Spleen (tissue), 11 donors: ENCODE data around the gene KCNQ1. TPM values are rescaled to one million over a fixed set of nuclear protein-coding genes. Genes with fewer than 3 reads are reported as not detected.

ENCODE experiments used
- DNase-seq: peaks from one replicate; pipeline ENCODE4 v3.0.0-alpha.2; 2020
- H3K27ac ChIP-seq, 8 donors: fragments of 200-600 bp; sonication (generic) in 7 of 8; 1 replicate in 4 of 8; 2 replicates in 4 of 8; pipeline versions ENCODE4 v1.5.0 to v1.8.0; 2016 to 2021; ENCODE audit warnings: inconsistent platforms in 4 of 8, mild to moderate bottlenecking in 4 of 8, moderate library complexity in 1 of 8
- H3K27me3 ChIP-seq, 7 donors: fragments of 200-600 bp; sonication (generic) in 6 of 7; replicated peaks in 1 of 7; 1 replicate in 4 of 7; 2 replicates in 3 of 7; pipeline versions ENCODE4 v1.5.0 to v1.8.0; 2016 to 2021; ENCODE audit warnings: inconsistent platforms in 3 of 7, mild to moderate bottlenecking in 1 of 7
- H3K36me3 ChIP-seq, 6 donors: fragments of 200-600 bp; sonication (generic) in 5 of 6; 1 replicate in 4 of 6; 2 replicates in 2 of 6; pipeline versions ENCODE4 v1.5.0 to v1.8.0; 2016 to 2021; ENCODE audit warnings: inconsistent platforms in 2 of 6
- H3K4me1 ChIP-seq, 6 donors: fragments of 200-600 bp; sonication (generic) in 5 of 6; 1 replicate in 3 of 6; 2 replicates in 3 of 6; pipeline versions ENCODE4 v1.5.0 to v1.8.0; 2016 to 2021; ENCODE audit warnings: inconsistent platforms in 3 of 6
- H3K4me3 ChIP-seq, 8 donors: fragments of 200-600 bp; sonication (generic) in 7 of 8; 1 replicate in 4 of 8; 2 replicates in 4 of 8; pipeline versions ENCODE4 v1.5.0 to v1.8.0; 2016 to 2021; ENCODE audit warnings: inconsistent platforms in 4 of 8, mild to moderate bottlenecking in 4 of 8, moderate library complexity in 2 of 8
- H3K9me3 ChIP-seq, 8 donors: fragments of 200-600 bp; sonication (generic) in 7 of 8; 1 replicate in 4 of 8; 2 replicates in 4 of 8; pipeline versions ENCODE4 v1.5.0 to v1.8.0; 2016 to 2021; ENCODE audit warnings: inconsistent platforms in 4 of 8
- CTCF ChIP-seq, 11 experiments: fragments of 200-600 bp in 7 of 11; fragments of 450-650 bp in 4 of 11; sonication (generic) in 4 of 11; IDR thresholded peaks in 8 of 11; conservative IDR thresholded peaks in 3 of 11; 1 replicate in 7 of 11; 2 replicates in 4 of 11; pipeline versions ENCODE4 v1.4.0 to v1.8.0; 2016 to 2021; ENCODE audit warnings: antibody characterized with exemption in 11 of 11, inconsistent platforms in 4 of 11, mild to moderate bottlenecking in 1 of 11
- POLR2A ChIP-seq, 3 donors: fragments of 450-650 bp; IDR thresholded peaks; one replicate each; pipeline ENCODE4 v1.5.1; 2017; ENCODE audit warnings: antibody characterized with exemption in 3 of 3, mild to moderate bottlenecking in 1 of 3
- POLR2AphosphoS5 ChIP-seq, 3 donors: sonication (generic); formaldehyde crosslinking; IDR thresholded peaks; one replicate each; pipeline ENCODE4 v1.5.1; 2017; ENCODE audit warnings: antibody characterized with exemption in 3 of 3
- WGBS, 5 donors: extraction: QIAGEN DNeasy Blood & Tissue Kit in 3 of 5; methylation state at CpG; one replicate each; pipeline versions ENCODE4 v1.1.5 to v1.1.7; 2013 to 2018; 5-methylcytosine and 5-hydroxymethylcytosine counted together
- intact Hi-C: fragments of 100-400 bp; cut with DNase I; formaldehyde crosslinking; loops from one replicate; pipeline ENCODE4 v1.15.0; 2023; ENCODE audit warnings: low total_unique reads
- polyA plus RNA-seq, 3 donors: library from polyadenylated mRNA; stranded (reverse); fragments of 200-250 nt; gene quantifications; one replicate each; pipeline ENCODE4 v1.2.1, GENCODE V29; 2013
- total RNA-seq, 7 donors: library from RNA; depleted of rRNA in 3 of 7; stranded (reverse); fragments of >200 nt in 3 of 7; fragmentation: NEBNext Ultra II Directional in 4 of 7; extraction: Animal tissue kit (Norgen Biotek cat#: 25700) in 4 of 7; gene quantifications; one replicate each; pipeline versions ENCODE4 v1.1.0 to v1.2.1, GENCODE V29; 2016 to 2021
- donor health status: healthy with polysubstance abuse.
- donor health status: DM: no; HTN: no; CAD: no; lungs with moderate emphysema.
- donor health status: DM: no; HTN: no; CAD: no.
- donor health status: Bipolar disorder and iron deficiency.
- donor health status: healthy.
- donor health status: DM: no; HTN: no; CAD: no.
- donor health status: DM: yes; HTN: yes; CAD: no.

Gene KCNQ1
- total and polyA plus RNA-seq, 10 donors, result 3.3 to 21.6 (median 13.5) TPM

- Histone ChIP-seq H3K4me1 (no peaks in the 10 kb centered on the region), H3K9me3 (peaks cover 0 to 61% (median 28%) of the 10 kb centered on the region in 8 donors), H3K4me3 (no peak overlapping the region), H3K27me3 (no peaks in the 10 kb centered on the region), H3K36me3 (peaks cover 0 to 25% (median 0%) of the 10 kb centered on the region in 6 donors), H3K27ac (no peak overlapping the region)
- no peak for TF ChIP-seq CTCF (IDR thresholded peaks at IDR 0.05 in 8 of 11, conservative IDR thresholded peaks at IDR 0.05 in 3 of 11)
- no peak for TF ChIP-seq POLR2A (IDR thresholded peaks at IDR 0.05)
- TF ChIP-seq POLR2AphosphoS5 (IDR thresholded peaks at IDR 0.05), result no peak
- DNase-seq, result no peak
- intact Hi-C loops, result no loop called here
- 69 to 89% (median 84%) methylated on average over 1 of the region's 1 CpG for WGBS, 5 donors
Measured at GRCh38 chr11:2656859-2657258, 212.1 kb downstream of the KCNQ1 start.

- H3K9me3 ChIP-seq, result peaks cover 0 to 55% (median 26%) of the 10 kb centered on the region in 8 donors
- H3K27ac ChIP-seq, result no peak overlapping the region
- H3K4me3 ChIP-seq, result no peak overlapping the region
- intact Hi-C loops, result no loop called here
- WGBS, 5 donors, result 88 to 96% (median 92%) methylated on average over 8 of the region's 8 CpGs
- DNase-seq, result no peak
- no peaks in the 10 kb centered on the region for H3K4me1 ChIP-seq
- H3K36me3 ChIP-seq, result peaks cover 0 to 30% (median 4%) of the 10 kb centered on the region in 6 donors
- H3K27me3 ChIP-seq, result no peaks in the 10 kb centered on the region
- TF ChIP-seq POLR2AphosphoS5 (IDR thresholded peaks at IDR 0.05) (no peak), POLR2A (IDR thresholded peaks at IDR 0.05) (no peak), CTCF (IDR thresholded peaks at IDR 0.05 in 8 of 11, conservative IDR thresholded peaks at IDR 0.05 in 3 of 11) (no peak)
Measured at GRCh38 chr11:2657697-2658284, 213.0 kb downstream of the KCNQ1 start.

- DNase-seq, result no peak
- no peaks in the 10 kb centered on the region for H3K4me1 ChIP-seq
- no peak overlapping the region for H3K4me3 ChIP-seq
- H3K27me3 ChIP-seq, result no peaks in the 10 kb centered on the region
- WGBS, 5 donors, result 90 to 98% (median 96%) methylated on average over 2 of the region's 2 CpGs
- H3K9me3 ChIP-seq, result peaks cover 0 to 32% (median 26%) of the 10 kb centered on the region in 8 donors
- peaks cover 0 to 47% (median 6%) of the 10 kb centered on the region in 6 donors for H3K36me3 ChIP-seq
- intact Hi-C loops, result no loop called here
- TF ChIP-seq CTCF (IDR thresholded peaks at IDR 0.05 in 8 of 11, conservative IDR thresholded peaks at IDR 0.05 in 3 of 11), result no peak
- TF ChIP-seq POLR2A (IDR thresholded peaks at IDR 0.05), result no peak
- TF ChIP-seq POLR2AphosphoS5 (IDR thresholded peaks at IDR 0.05), result no peak
- no peak overlapping the region for H3K27ac ChIP-seq
Measured at GRCh38 chr11:2660357-2660939, 215.6 kb downstream of the KCNQ1 start.

GRCh38 chr11:2661173-2662023 lies 216.6 kb downstream of the KCNQ1 start:
- WGBS, 5 donors, result 82 to 97% (median 91%) methylated on average over 2 to 4 of the region's 4 CpGs
- no peak for DNase-seq
- peaks cover 0 to 56% (median 6%) of the 10 kb centered on the region in 6 donors for H3K36me3 ChIP-seq
- no peaks in the 10 kb centered on the region for H3K27me3 ChIP-seq
- H3K9me3 ChIP-seq, result peaks cover 0 to 32% (median 26%) of the 10 kb centered on the region in 8 donors
- no peak overlapping the region for H3K4me3 ChIP-seq
- H3K27ac ChIP-seq, result no peak overlapping the region
- intact Hi-C loops, result no loop called here
- no peaks in the 10 kb centered on the region for H3K4me1 ChIP-seq
- TF ChIP-seq POLR2AphosphoS5 (IDR thresholded peaks at IDR 0.05) (no peak), CTCF (IDR thresholded peaks at IDR 0.05 in 8 of 11, conservative IDR thresholded peaks at IDR 0.05 in 3 of 11) (no peak), POLR2A (IDR thresholded peaks at IDR 0.05) (no peak)
